ENCODE data around the gene TMEM201. TPM values are rescaled to one million over a fixed set of nuclear protein-coding genes. Genes with fewer than 3 reads are reported as not detected.

The TMEM201 gene
- total and polyA plus RNA-seq, 2 of the 13 experiments (the other 11 are each of a cell fraction or from before 2014, with no cell fraction given) = 1.5 to 8.2 TPM

DNA sequence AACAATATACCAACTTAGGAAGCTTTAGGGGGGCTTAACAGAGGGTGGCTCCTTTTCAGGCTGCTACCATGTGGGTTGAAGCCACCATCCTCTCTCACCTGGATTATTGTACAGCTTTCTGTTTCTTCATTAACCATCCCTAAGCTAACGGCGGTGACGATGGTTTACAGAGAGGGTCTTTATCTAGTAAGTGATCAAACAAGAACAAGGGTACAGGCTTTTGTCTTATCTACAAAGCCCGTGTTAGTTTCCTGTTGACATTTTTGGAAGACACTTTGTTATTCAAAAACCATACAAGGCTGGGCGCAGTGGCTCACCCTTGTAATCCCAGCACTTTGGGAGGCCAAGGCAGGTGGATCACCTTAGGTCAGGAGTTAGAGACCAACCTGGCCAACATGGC lies 29.0 kb upstream of the TMEM201 start:
- Histone ChIP-seq H3K27ac (ENCODE audit: extremely low read length, insufficient read depth, low read length) (peak overlapping the region; percentile 53), H3K36me3 (replicated peaks in 1 of 2; ENCODE audit: control insufficient read depth in 1 of 2, insufficient read depth in 2 of 2, low read length in 2 of 2) (peaks cover 15 to 61% of the 10 kb centered on the region in 2 experiments), H3K9me3 (ENCODE audit: low read length) (no peaks in the 10 kb centered on the region), H4K20me1 (ENCODE audit: insufficient read depth, low read length) (no peaks in the 10 kb centered on the region; the same call in 1 of the 2 replicates), H3K4me3 (replicated peaks in 1 of 3; ENCODE audit: insufficient read depth in 1 of 3, low read depth in 2 of 3, low read length in 3 of 3) (no peak overlapping the region), H3K9ac (ENCODE audit: insufficient read depth, low read depth, low read length) (no peak overlapping the region), H2AFZ (ENCODE audit: low read length) (no peak overlapping the region), H3K79me2 (ENCODE audit: insufficient read depth, low read length) (peaks cover 56% of the 10 kb centered on the region), H3K4me1 (ENCODE audit: insufficient read depth, low read length) (peaks cover 90% of the 10 kb centered on the region), H3K4me2 (ENCODE audit: low read depth, low read length) (no peak overlapping the region), H3K27me3 (ENCODE audit: control insufficient read depth in 1 of 2, insufficient read depth in 2 of 2, low read length in 2 of 2) (no peaks in the 10 kb centered on the region)
- WGBS (ENCODE audit: low lambda C conversion rate) = 55% methylated on average over 5 of the region's 5 CpGs
- intact Hi-C loops (cut with micrococcal nuclease; ENCODE audit: unreplicated experiment) = no loop called here
- no peak for ATAC-seq
- no peak for FAIRE-seq
- in situ Hi-C loops (cut with HindIII; ENCODE audit: extremely low pct_ligation_motif_present, low pct_unique_long_range_greater_than_20kb) = no loop called here
- no TSS peak for BruUV-seq (replicated peaks)
- no peak for DNase-seq (ENCODE audit: low spot score)
- POLR2A ChIA-PET = interaction anchor here (0.7 kb wide), 1 partner anchor 22 kb away, joined by 3 read pairs; no protein-coding TSS in a partner anchor
- CTCF ChIA-PET (ENCODE audit: low intra/inter-chr PET ratio, low total read pairs) = no interaction called here
- TF ChIP-seq, protein P1, sequence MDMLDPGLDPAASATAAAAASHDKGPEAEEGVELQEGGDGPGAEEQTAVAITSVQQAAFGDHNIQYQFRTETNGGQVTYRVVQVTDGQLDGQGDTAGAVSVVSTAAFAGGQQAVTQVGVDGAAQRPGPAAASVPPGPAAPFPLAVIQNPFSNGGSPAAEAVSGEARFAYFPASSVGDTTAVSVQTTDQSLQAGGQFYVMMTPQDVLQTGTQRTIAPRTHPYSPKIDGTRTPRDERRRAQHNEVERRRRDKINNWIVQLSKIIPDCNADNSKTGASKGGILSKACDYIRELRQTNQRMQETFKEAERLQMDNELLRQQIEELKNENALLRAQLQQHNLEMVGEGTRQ (IDR thresholded peaks at IDR 0.05; ENCODE audit: low read depth, low read length) = no peak
- TF ChIP-seq, protein P1 (CRISPR knock-in tag; IDR thresholded peaks at IDR 0.05; ENCODE audit: borderline replicate concordance) = no peak
- TF ChIP-seq, protein P2, sequence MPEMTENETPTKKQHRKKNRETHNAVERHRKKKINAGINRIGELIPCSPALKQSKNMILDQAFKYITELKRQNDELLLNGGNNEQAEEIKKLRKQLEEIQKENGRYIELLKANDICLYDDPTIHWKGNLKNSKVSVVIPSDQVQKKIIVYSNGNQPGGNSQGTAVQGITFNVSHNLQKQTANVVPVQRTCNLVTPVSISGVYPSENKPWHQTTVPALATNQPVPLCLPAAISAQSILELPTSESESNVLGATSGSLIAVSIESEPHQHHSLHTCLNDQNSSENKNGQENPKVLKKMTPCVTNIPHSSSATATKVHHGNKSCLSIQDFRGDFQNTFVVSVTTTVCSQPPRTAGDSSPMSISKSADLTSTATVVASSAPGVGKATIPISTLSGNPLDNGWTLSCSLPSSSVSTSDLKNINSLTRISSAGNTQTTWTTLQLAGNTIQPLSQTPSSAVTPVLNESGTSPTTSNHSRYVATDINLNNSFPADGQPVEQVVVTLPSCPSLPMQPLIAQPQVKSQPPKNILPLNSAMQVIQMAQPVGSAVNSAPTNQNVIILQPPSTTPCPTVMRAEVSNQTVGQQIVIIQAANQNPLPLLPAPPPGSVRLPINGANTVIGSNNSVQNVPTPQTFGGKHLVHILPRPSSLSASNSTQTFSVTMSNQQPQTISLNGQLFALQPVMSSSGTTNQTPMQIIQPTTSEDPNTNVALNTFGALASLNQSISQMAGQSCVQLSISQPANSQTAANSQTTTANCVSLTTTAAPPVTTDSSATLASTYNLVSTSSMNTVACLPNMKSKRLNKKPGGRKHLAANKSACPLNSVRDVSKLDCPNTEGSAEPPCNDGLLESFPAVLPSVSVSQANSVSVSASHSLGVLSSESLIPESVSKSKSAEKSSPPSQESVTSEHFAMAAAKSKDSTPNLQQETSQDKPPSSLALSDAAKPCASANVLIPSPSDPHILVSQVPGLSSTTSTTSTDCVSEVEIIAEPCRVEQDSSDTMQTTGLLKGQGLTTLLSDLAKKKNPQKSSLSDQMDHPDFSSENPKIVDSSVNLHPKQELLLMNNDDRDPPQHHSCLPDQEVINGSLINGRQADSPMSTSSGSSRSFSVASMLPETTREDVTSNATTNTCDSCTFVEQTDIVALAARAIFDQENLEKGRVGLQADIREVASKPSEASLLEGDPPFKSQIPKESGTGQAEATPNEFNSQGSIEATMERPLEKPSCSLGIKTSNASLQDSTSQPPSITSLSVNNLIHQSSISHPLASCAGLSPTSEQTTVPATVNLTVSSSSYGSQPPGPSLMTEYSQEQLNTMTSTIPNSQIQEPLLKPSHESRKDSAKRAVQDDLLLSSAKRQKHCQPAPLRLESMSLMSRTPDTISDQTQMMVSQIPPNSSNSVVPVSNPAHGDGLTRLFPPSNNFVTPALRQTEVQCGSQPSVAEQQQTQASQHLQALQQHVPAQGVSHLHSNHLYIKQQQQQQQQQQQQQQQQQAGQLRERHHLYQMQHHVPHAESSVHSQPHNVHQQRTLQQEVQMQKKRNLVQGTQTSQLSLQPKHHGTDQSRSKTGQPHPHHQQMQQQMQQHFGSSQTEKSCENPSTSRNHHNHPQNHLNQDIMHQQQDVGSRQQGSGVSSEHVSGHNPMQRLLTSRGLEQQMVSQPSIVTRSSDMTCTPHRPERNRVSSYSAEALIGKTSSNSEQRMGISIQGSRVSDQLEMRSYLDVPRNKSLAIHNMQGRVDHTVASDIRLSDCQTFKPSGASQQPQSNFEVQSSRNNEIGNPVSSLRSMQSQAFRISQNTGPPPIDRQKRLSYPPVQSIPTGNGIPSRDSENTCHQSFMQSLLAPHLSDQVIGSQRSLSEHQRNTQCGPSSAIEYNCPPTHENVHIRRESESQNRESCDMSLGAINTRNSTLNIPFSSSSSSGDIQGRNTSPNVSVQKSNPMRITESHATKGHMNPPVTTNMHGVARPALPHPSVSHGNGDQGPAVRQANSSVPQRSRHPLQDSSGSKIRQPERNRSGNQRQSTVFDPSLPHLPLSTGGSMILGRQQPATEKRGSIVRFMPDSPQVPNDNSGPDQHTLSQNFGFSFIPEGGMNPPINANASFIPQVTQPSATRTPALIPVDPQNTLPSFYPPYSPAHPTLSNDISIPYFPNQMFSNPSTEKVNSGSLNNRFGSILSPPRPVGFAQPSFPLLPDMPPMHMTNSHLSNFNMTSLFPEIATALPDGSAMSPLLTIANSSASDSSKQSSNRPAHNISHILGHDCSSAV (CRISPR knock-in tag; IDR thresholded peaks at IDR 0.05; ENCODE audit: borderline replicate concordance) = no peak
- peak; percentile 35; the same call in 1 of the 2 replicates for TF ChIP-seq FOXA3 (CRISPR knock-in tag; IDR thresholded peaks at IDR 0.05)
- no peak for TF ChIP-seq NCOA5 (CRISPR knock-in tag; IDR thresholded peaks at IDR 0.05)
- peak; percentile 59; the same call in 1 of the 2 replicates for TF ChIP-seq TBX2 (CRISPR knock-in tag; IDR thresholded peaks at IDR 0.05; ENCODE audit: borderline replicate concordance)
- TF ChIP-seq ZSCAN21 (CRISPR knock-in tag; IDR thresholded peaks at IDR 0.05; ENCODE audit: borderline replicate concordance) = no peak
- peak; percentile 80 for TF ChIP-seq SOX5 (CRISPR knock-in tag; IDR thresholded peaks at IDR 0.05; ENCODE audit: borderline replicate concordance)
- TF ChIP-seq, protein P3, sequence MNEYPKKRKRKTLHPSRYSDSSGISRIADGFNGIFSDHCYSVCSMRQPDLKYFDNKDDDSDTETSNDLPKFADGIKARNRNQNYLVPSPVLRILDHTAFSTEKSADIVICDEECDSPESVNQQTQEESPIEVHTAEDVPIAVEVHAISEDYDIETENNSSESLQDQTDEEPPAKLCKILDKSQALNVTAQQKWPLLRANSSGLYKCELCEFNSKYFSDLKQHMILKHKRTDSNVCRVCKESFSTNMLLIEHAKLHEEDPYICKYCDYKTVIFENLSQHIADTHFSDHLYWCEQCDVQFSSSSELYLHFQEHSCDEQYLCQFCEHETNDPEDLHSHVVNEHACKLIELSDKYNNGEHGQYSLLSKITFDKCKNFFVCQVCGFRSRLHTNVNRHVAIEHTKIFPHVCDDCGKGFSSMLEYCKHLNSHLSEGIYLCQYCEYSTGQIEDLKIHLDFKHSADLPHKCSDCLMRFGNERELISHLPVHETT (CRISPR knock-in tag; conservative IDR thresholded peaks at IDR 0.05) = no peak
- no peak for TF ChIP-seq POLR2A (IDR thresholded peaks at IDR 0.05; ENCODE audit: insufficient read depth in 1 of 2, low read depth in 2 of 2, low read length in 2 of 2)
- TF ChIP-seq ZNF317 (CRISPR knock-in tag; IDR thresholded peaks at IDR 0.05) = no peak
- TF ChIP-seq, protein P4, sequence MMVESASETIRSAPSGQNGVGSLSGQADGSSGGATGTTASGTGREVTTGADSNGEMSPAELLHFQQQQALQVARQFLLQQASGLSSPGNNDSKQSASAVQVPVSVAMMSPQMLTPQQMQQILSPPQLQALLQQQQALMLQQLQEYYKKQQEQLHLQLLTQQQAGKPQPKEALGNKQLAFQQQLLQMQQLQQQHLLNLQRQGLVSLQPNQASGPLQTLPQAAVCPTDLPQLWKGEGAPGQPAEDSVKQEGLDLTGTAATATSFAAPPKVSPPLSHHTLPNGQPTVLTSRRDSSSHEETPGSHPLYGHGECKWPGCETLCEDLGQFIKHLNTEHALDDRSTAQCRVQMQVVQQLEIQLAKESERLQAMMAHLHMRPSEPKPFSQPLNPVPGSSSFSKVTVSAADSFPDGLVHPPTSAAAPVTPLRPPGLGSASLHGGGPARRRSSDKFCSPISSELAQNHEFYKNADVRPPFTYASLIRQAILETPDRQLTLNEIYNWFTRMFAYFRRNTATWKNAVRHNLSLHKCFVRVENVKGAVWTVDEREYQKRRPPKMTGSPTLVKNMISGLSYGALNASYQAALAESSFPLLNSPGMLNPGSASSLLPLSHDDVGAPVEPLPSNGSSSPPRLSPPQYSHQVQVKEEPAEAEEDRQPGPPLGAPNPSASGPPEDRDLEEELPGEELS (CRISPR knock-in tag; IDR thresholded peaks at IDR 0.05) = no peak
